Measurements from ENCODE around the gene MFAP5.

GRCh38 chr12:8678661-8679111 lies 16.1 kb upstream of the MFAP5 start:
- TF ChIP-seq CTCF (IDR thresholded peaks at IDR 0.05), result no peak
- no peak for TF ChIP-seq POLR2A (IDR thresholded peaks at IDR 0.05)

Data from lower leg skin (tissue), 3 donors.